ENCODE data around the gene DLX1. TPM values are rescaled to one million over a fixed set of nuclear protein-coding genes. Genes with fewer than 3 reads are reported as not detected.

DLX1 gene
- total and polyA plus RNA-seq, 2 experiments from 2014 or later: 3.8 to 9.5 TPM

GRCh38 chr2:172070936-172071335 is 14.4 kb upstream of the DLX1 start:
- in situ Hi-C loops (cut with MboI): no loop called here
- H3K79me2 ChIP-seq (ENCODE audit: insufficient read depth): no peaks in the 10 kb centered on the region
- H4K20me1 ChIP-seq (ENCODE audit: insufficient read depth): no peaks in the 10 kb centered on the region
- H3K27me3 ChIP-seq (replicated peaks; ENCODE audit: insufficient read depth): no peaks in the 10 kb centered on the region
- no peaks in the 10 kb centered on the region for H3K9me2 ChIP-seq (ENCODE audit: insufficient read depth)
- no peaks in the 10 kb centered on the region for H3K36me3 ChIP-seq (ENCODE audit: low read depth)
- no peak overlapping the region for H3K4me2 ChIP-seq (ENCODE audit: unreplicated experiment)
- no peaks in the 10 kb centered on the region for H3K9me3 ChIP-seq (ENCODE audit: low read depth)
- no peaks in the 10 kb centered on the region for H3F3A ChIP-seq (ENCODE audit: insufficient read depth)
- no peak overlapping the region for H3K9ac ChIP-seq
- H3K4me1 ChIP-seq (ENCODE audit: insufficient read depth): no peaks in the 10 kb centered on the region
- H3K27ac ChIP-seq: no peak overlapping the region
- WGBS, 2 experiments (ENCODE audit: low coverage in 1 of 2, low lambda C conversion rate in 2 of 2, missing lambda C conversion rate in 2 of 2): 92 to 95% methylated on average over 1 of the region's 1 CpG
- no peak overlapping the region for H2AFZ ChIP-seq
- DNase-seq: no peak
- H3K4me3 ChIP-seq: no peak overlapping the region
- TF ChIP-seq EZH2 (IDR thresholded peaks at IDR 0.05; ENCODE audit: insufficient read depth, poor library complexity, severe bottlenecking): no peak
- TF ChIP-seq EZH2phosphoT487 (IDR thresholded peaks at IDR 0.05; ENCODE audit: insufficient read depth, low read depth): no peak

- H3K27ac ChIP-seq: no peak overlapping the region
- no peak overlapping the region for H3K9ac ChIP-seq
- H3K27me3 ChIP-seq (replicated peaks; ENCODE audit: insufficient read depth): no peaks in the 10 kb centered on the region
- WGBS, 2 experiments (ENCODE audit: low coverage in 1 of 2, low lambda C conversion rate in 2 of 2, missing lambda C conversion rate in 2 of 2): 95 to 98% methylated on average over 3 of the region's 3 CpGs
- H3K9me2 ChIP-seq (ENCODE audit: insufficient read depth): no peaks in the 10 kb centered on the region
- H3K79me2 ChIP-seq (ENCODE audit: insufficient read depth): no peaks in the 10 kb centered on the region
- H2AFZ ChIP-seq: no peak overlapping the region
- no peak for DNase-seq
- TF ChIP-seq EZH2 (IDR thresholded peaks at IDR 0.05; ENCODE audit: insufficient read depth, poor library complexity, severe bottlenecking) (no peak), EZH2phosphoT487 (IDR thresholded peaks at IDR 0.05; ENCODE audit: insufficient read depth, low read depth) (no peak)
- H3K4me3 ChIP-seq: no peak overlapping the region
- H4K20me1 ChIP-seq (ENCODE audit: insufficient read depth): no peaks in the 10 kb centered on the region
- in situ Hi-C loops (cut with MboI): no loop called here
- H3K9me3 ChIP-seq (ENCODE audit: low read depth): no peaks in the 10 kb centered on the region
- H3K36me3 ChIP-seq (ENCODE audit: low read depth): no peaks in the 10 kb centered on the region
- no peaks in the 10 kb centered on the region for H3K4me1 ChIP-seq (ENCODE audit: insufficient read depth)
- no peaks in the 10 kb centered on the region for H3F3A ChIP-seq (ENCODE audit: insufficient read depth)
- no peak overlapping the region for H3K4me2 ChIP-seq (ENCODE audit: unreplicated experiment)
Observed at GRCh38 chr2:172072303-172072702, 13.0 kb upstream of the DLX1 start.

GRCh38 chr2:172072706-172073105 is 12.6 kb upstream of the DLX1 start:
- H3K36me3 ChIP-seq (ENCODE audit: low read depth): no peaks in the 10 kb centered on the region
- H3K9me3 ChIP-seq (ENCODE audit: low read depth): no peaks in the 10 kb centered on the region
- H3K9me2 ChIP-seq (ENCODE audit: insufficient read depth): no peaks in the 10 kb centered on the region
- TF ChIP-seq EZH2 (IDR thresholded peaks at IDR 0.05; ENCODE audit: insufficient read depth, poor library complexity, severe bottlenecking): no peak
- no peak for TF ChIP-seq EZH2phosphoT487 (IDR thresholded peaks at IDR 0.05; ENCODE audit: insufficient read depth, low read depth)
- no peaks in the 10 kb centered on the region for H3K27me3 ChIP-seq (replicated peaks; ENCODE audit: insufficient read depth)
- H3K4me1 ChIP-seq (ENCODE audit: insufficient read depth): no peaks in the 10 kb centered on the region
- no peak overlapping the region for H2AFZ ChIP-seq
- no peaks in the 10 kb centered on the region for H3K79me2 ChIP-seq (ENCODE audit: insufficient read depth)
- DNase-seq: no peak
- H4K20me1 ChIP-seq (ENCODE audit: insufficient read depth): no peaks in the 10 kb centered on the region
- 92 to 96% methylated on average over 2 of the region's 2 CpGs for WGBS, 2 experiments (ENCODE audit: low coverage in 1 of 2, low lambda C conversion rate in 2 of 2, missing lambda C conversion rate in 2 of 2)
- in situ Hi-C loops (cut with MboI): no loop called here
- H3K9ac ChIP-seq: no peak overlapping the region
- H3K27ac ChIP-seq: no peak overlapping the region
- H3K4me3 ChIP-seq: no peak overlapping the region
- H3F3A ChIP-seq (ENCODE audit: insufficient read depth): no peaks in the 10 kb centered on the region
- no peak overlapping the region for H3K4me2 ChIP-seq (ENCODE audit: unreplicated experiment)

- no peaks in the 10 kb centered on the region for H3K27me3 ChIP-seq (replicated peaks; ENCODE audit: insufficient read depth)
- in situ Hi-C loops (cut with MboI): no loop called here
- no peaks in the 10 kb centered on the region for H3K36me3 ChIP-seq (ENCODE audit: low read depth)
- no peaks in the 10 kb centered on the region for H3K9me2 ChIP-seq (ENCODE audit: insufficient read depth)
- TF ChIP-seq EZH2phosphoT487 (IDR thresholded peaks at IDR 0.05; ENCODE audit: insufficient read depth, low read depth): no peak
- no peak for TF ChIP-seq EZH2 (IDR thresholded peaks at IDR 0.05; ENCODE audit: insufficient read depth, poor library complexity, severe bottlenecking)
- H3K4me1 ChIP-seq (ENCODE audit: insufficient read depth): no peaks in the 10 kb centered on the region
- no peak overlapping the region for H3K4me3 ChIP-seq
- no peaks in the 10 kb centered on the region for H3F3A ChIP-seq (ENCODE audit: insufficient read depth)
- H3K4me2 ChIP-seq (ENCODE audit: unreplicated experiment): no peak overlapping the region
- 98 to 99% methylated on average over 4 of the region's 4 CpGs for WGBS, 2 experiments (ENCODE audit: low coverage in 1 of 2, low lambda C conversion rate in 2 of 2, missing lambda C conversion rate in 2 of 2)
- no peak overlapping the region for H3K27ac ChIP-seq
- no peak overlapping the region for H3K9ac ChIP-seq
- no peaks in the 10 kb centered on the region for H4K20me1 ChIP-seq (ENCODE audit: insufficient read depth)
- no peak overlapping the region for H2AFZ ChIP-seq
- H3K9me3 ChIP-seq (ENCODE audit: low read depth): no peaks in the 10 kb centered on the region
- H3K79me2 ChIP-seq (ENCODE audit: insufficient read depth): no peaks in the 10 kb centered on the region
- no peak for DNase-seq
Observed at GRCh38 chr2:172073518-172073917, 11.8 kb upstream of the DLX1 start.

GRCh38 chr2:172074254-172074653 is 11.1 kb upstream of the DLX1 start:
- Histone ChIP-seq H3K27ac (no peak overlapping the region), H3K4me2 (ENCODE audit: unreplicated experiment) (no peak overlapping the region), H2AFZ (no peak overlapping the region), H3K9ac (no peak overlapping the region), H3K27me3 (replicated peaks; ENCODE audit: insufficient read depth) (no peaks in the 10 kb centered on the region), H3F3A (ENCODE audit: insufficient read depth) (no peaks in the 10 kb centered on the region), H3K4me1 (ENCODE audit: insufficient read depth) (no peaks in the 10 kb centered on the region), H3K4me3 (no peak overlapping the region), H3K36me3 (ENCODE audit: low read depth) (no peaks in the 10 kb centered on the region), H3K9me3 (ENCODE audit: low read depth) (no peaks in the 10 kb centered on the region), H4K20me1 (ENCODE audit: insufficient read depth) (no peaks in the 10 kb centered on the region), H3K79me2 (ENCODE audit: insufficient read depth) (no peaks in the 10 kb centered on the region), H3K9me2 (ENCODE audit: insufficient read depth) (no peaks in the 10 kb centered on the region)
- DNase-seq: no peak
- WGBS, 2 experiments (ENCODE audit: low coverage in 1 of 2, low lambda C conversion rate in 2 of 2, missing lambda C conversion rate in 2 of 2): 98 to 100% methylated on average over 1 of the region's 1 CpG
- TF ChIP-seq EZH2phosphoT487 (IDR thresholded peaks at IDR 0.05; ENCODE audit: insufficient read depth, low read depth) (no peak), EZH2 (IDR thresholded peaks at IDR 0.05; ENCODE audit: insufficient read depth, poor library complexity, severe bottlenecking) (no peak)
- in situ Hi-C loops (cut with MboI): no loop called here

All from GM23248 (cell line).